ENCODE results near the gene CADM1. TPM values are rescaled to one million over a fixed set of nuclear protein-coding genes. Genes with fewer than 3 reads are reported as not detected.

Gene CADM1
- total RNA-seq, 1 donor from 2014 or later, result 20.3 TPM

DNA sequence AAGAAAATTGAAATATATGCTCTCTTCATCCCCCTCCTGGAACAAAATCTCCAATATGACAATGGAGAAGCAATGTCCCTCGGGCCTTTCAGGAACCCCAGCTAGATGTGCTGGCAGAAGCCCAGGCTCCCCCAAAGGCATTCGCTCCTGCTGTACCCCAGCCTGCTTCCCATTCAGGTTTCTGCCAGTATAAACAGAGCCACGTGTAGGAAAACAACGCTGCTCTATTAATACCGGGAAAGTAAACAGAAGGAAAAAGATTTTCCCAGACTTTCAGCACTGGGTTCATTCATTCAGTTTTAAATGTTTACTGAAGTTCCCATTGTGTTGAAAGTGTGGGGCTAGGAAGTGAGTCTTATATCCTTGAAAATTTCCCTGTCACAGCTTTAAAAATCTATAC lies 147.1 kb downstream of the CADM1 start:
- no peak for DNase-seq (ENCODE audit: low spot score)

GRCh38 chr11:115352805-115353485 lies 151.3 kb downstream of the CADM1 start:
- DNase-seq (ENCODE audit: low spot score), result no peak

DNA sequence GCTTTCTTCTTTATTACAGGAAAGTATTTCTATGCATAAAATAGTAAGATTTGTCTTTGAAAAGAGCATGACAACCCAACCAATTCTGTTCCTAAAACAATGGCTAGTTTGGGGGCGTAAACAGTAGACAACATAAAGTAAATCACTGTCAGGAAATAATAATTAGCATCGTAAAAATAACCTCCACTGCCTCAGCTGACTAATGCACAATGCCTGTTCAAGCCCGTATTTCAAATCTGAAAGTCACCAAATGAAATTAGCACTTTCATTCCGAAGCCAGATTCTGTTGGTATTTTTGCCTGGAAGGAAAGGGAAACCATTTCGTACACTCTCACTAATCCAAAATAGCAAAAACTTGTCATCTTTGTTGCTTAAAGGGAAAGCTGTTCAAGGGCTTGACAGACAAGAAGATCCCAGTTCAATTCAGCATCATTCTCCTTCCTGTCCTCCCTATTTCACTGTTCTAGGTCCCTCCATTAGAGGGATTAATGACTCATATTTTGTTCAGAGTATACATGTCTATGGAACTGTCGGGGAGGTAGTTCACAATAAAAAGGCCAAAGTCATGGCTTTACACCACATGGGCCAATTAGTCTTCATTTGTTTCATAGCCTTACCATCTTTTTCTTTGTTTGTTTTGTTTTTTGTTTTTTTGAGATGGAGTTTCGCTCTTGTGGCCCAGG lies 154.7 kb downstream of the CADM1 start:
- DNase-seq (ENCODE audit: low spot score), result no peak

DNA sequence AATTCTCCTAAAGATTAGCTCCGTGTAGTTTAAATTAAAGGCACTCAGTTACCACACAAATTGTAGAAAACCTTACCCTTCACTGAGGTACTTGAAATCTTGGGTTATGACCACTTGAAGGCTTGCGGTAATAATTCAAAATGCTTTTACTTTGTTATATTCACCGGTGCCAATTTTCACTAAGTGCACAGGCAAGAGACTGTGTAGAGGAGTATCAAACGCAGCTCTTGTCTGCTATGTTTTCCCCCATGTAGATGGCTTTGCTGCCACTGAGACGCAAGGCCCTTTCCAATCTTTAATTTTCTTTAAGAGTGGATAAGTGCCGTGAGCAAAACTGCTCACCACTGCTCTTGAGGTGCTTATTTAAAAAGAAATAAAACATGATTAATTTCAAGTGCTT lies 155.8 kb downstream of the CADM1 start:
- DNase-seq (ENCODE audit: low spot score), result no peak

GRCh38 chr11:115347106-115347505 lies 157.1 kb downstream of the CADM1 start:
- DNase-seq (ENCODE audit: low spot score), result no peak

DNA sequence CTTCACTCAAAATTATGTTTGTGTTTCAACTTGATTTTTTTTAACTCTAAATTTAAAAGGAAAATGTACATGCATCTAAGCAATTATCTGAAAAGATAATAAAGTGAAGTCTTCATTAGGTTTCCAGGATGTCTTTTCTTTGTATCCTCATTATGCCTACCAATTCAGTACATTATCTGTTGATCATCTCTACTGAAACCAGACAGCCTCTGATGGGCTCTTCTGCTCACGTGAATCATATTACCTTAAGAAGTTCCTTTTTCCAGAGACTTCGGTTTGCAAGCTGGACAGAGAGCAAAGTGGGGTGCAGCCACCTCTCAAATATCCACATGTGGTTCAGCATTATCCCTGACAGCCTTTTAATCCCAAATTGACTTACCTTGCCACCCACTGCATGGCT lies 158.4 kb downstream of the CADM1 start:
- DNase-seq (ENCODE audit: low spot score), result no peak

DNA sequence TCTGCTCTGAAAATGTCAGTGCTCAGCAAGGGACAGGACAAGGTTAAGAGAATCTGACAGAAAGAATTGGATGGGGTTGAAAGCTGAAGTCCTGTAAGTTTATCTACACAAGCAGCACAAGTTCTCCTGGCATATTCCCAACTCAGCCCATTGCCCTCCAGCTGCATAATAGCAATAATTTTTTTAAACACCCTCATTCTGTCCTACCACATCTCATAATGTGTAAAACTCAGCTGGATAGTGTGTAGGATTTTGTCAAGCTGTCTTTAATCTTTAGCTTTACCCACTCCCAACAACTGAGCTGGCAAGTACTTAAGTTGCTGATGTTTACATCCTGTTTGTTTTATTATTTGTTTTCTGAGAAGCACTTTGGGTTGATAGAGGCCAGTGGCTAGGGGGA lies 158.9 kb downstream of the CADM1 start:
- DNase-seq (ENCODE audit: low spot score), result no peak

DNA sequence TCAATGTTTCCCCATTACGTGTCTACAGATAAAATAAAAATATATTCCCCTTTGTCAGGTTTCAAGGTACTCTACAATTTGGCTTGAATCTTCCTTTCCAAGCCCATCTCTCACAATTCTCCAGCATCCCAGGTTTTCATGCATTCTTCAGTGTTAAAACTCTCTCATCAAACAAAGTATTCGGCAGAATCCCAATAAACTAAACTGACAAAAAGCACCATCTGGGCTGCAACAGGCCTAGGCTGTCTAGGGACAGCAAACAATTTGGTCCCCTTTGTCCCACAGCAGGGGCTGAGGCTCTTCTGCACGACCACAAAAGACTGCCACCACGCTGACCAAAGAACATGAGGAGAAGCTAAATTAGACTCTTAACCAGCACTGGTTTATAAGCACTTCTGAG lies 159.4 kb downstream of the CADM1 start:
- no peak for DNase-seq (ENCODE audit: low spot score)

- no peak for DNase-seq (ENCODE audit: low spot score)
These were observed 162.1 kb downstream of the CADM1 start for GRCh38 chr11:115342142-115342541.

DNA sequence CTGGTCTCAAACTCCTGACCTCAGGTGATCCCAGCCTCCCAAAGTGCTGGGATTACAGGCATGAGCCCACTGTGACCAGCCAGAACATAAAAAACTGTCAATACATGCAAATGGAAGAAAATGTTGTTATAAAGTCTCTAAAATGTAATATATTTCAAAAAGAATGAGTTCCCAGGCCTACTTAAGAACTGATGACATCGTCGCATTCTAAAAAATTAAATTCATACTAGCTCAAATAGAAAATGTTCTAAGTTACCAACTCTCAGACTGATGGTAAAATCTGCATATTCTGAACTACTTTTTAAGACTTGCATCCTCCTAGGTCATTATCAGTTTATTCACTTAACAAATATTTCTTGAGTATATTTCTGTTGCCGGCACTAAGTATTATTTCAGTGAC lies 163.3 kb downstream of the CADM1 start:
- DNase-seq (ENCODE audit: low spot score), result no peak

DNA sequence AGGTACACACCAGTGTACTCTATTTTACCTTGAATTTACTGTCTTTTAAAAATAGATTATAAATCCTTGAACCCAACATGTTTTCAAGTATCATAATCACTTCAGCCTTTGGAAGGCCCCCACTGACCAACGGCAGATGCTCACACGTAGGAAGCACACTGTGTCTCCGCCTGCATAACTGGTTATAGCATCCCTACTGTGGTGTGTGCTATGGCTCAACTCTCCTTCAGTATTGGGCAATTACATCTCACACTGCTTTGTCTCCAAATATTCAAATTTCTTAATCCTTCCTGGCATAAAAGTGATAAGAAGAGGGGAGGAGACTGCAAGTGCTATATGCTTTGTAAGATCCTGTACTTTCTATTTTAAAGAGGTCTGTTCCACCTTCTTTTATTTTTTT lies 165.7 kb downstream of the CADM1 start:
- DNase-seq (ENCODE audit: low spot score), result no peak

- no peak for DNase-seq (ENCODE audit: low spot score)
These were observed 169.1 kb downstream of the CADM1 start for GRCh38 chr11:115334932-115335788.

GRCh38 chr11:115333949-115334348 lies 170.3 kb downstream of the CADM1 start:
- DNase-seq (ENCODE audit: low spot score), result no peak

DNA sequence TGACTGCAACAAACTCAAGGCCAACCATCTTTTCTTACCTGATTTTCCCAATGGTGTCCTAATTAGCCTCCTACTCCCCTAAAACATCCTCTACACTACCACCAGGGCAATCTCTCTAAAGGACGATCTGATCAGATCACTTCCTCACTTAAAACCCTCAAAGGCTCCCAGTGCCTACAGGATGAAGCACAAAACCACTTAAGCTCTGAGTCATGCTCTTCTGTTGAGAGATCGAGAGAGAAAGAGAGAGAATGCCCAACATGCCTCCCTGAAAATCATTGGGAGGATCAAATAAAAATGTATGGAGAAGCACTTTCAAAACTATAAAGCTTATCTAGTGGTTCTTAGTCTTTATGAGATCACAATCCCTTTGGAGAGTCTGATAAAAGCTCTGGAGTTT lies 171.1 kb downstream of the CADM1 start:
- no peak for DNase-seq (ENCODE audit: low spot score)

DNA sequence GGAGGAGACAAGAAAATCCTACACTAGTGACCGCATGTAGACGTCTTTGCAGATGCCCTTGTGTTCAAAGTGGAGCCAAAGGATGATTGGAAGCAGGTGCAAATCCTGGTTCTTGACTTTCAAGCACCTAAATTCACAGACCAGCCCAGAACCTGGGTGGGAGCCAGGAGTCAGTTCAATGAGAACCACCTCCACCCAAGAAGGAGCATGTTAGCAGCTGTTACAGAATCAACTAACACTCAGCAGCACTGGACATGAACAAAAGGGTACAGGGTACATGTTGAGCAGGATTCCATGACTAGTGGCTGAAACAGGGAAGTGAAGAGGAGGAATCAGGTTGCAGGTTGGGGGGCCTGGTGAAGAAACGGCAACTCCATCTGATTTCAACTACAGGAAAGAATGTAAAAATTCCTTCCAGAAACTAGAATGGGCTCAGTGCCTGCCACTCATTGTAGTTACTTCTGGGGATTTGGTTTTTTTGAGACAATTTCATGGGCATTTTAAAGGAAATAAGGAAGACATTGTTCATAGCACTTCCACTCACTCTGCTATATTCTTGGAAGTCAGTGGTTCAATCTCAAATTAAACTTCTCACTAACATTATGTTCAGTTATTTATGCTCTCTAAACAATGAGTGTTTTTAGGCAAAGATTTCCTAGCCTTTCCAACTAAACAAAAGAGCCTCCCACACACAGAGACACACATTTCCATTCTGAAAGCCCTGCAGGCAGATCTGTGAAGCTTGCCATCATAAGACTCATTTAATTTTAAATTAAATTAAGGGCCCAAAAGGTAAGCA lies 173.3 kb downstream of the CADM1 start:
- no peak for DNase-seq (ENCODE audit: low spot score)

GRCh38 chr11:115326526-115326925 lies 177.7 kb downstream of the CADM1 start:
- DNase-seq (ENCODE audit: low spot score), result no peak

DNA sequence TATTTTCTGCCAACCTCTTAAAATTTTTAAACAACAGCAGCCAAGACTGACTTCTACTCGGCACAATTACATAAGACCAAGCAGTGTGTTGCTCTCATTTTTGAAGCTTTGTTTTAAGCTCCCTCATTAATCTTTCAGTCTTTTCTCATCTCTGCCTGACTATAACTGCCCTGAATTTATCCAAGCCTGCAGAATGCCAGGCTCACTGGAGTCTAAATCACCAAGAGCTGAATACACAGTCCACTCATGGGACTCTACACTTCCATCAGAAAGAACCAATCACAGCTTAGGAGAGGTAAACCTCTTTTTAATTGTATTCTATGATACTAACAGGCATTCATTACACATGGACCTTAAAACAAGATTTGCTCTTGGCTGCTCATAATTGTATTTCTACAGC lies 178.7 kb downstream of the CADM1 start:
- no peak for DNase-seq (ENCODE audit: low spot score)

DNA sequence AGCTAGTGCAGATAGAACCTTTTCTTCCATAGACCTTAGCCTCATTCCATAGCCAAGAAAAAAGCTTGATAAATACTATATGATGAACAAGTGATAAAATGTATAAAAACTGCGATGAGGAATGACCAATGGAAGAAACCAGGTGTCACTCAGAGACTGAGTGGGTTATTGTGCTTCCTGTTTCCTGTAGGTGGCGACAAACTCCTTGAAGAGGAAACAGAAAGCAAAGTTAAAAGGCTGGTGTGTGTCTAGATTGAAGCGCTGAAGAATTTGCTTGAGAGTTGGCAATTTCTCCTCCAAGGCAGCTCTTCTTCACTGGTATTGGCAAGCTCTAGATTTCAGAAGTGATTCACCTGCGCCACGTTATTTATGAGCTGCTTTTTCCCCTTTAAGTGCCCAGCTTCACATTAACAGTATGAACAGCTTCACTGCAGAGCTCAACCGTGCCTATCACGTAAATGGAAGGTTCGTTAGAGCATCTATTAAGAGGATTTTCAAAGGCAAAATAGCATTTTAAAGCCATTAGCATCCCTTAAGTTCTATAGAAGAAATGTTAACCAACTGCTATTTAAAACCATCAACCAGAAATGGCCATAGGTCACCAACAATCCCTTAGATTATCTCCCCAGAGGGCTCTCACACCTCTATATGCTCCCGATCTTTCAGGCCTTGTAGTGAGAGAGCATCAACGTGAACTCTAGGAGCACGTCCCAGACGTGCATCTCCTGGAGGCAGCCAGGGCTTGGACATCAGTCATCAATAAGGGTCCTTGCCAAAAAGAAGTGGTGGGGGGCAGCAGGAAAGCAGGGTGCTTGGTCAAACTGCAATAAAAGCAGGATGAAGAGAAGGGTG lies 179.4 kb downstream of the CADM1 start:
- DNase-seq (ENCODE audit: low spot score), result peak; percentile 20

DNA sequence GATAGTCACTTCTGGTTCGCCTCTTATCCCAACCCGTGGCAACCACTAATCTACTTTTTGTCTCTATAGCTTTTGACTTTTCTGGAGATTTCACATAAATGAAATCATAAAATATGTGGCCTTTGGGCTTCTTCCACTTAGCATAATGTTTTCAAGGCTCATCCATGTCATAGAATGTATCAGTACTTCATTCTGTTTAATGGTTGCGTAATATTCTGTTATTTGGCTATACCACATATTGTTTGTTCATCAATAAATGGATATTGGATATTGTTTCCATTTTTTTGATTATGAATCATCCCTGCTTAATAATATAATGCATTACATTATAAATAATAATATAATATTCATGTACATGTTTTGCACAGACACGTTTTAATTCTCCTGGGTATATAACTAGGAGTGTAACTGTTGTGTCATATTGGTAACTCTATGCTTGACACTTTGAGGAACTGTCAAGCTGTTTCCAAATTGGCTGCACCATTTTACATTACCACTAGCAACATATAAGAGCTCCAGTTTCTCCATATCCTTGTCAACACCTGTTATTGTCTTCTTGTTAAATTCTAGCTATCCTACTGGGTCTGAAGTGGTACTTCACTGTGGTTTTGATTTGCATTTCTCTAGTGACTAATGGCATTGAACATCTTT lies 181.5 kb downstream of the CADM1 start:
- DNase-seq (ENCODE audit: low spot score), result no peak

DNA sequence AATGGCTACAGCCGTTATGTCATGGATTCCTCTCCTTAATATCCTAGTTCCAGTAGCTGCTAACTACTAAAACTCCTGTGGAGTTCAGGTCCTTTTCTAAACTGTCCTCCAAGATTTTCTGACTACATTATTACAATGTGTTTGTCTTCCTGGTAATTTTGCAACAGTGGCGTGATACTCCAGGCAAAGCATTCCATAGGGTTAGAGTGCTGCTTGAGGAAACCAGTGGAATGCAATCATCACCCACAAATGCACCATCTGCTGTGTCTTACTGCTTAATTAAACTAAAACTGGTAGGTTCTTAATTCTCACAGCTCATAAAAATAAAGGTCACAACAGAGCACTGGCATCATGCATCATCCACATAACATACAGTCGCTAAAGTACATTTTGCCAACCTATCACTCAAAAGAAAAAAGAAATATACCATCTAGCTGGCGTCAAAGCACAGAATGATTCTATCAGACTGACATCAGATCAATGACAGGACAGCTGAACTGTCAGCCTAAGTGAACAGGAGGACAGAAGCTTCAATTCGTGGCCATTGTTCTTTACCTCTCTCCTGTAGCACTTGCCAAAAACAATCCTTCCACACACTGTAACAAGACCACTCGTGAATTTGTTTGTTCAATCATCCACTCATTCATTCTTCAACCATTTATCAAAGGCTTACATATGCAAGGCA lies 182.5 kb downstream of the CADM1 start:
- no peak for DNase-seq (ENCODE audit: low spot score)

All from mucosa of gallbladder (tissue), 1 donor.